Thyroid gland (tissue), 4 donors: ENCODE results near the gene PTPRH.

Experiments
- POLR2A ChIP-seq, 2 donors: fragments of 450-650 bp; IDR thresholded peaks; one replicate each; pipeline ENCODE4 v1.6.1; 2017; ENCODE audit warnings: antibody characterized with exemption in 2 of 2, mild to moderate bottlenecking in 2 of 2, moderate library complexity in 1 of 2
- TF ChIP-seq, protein P1 (sequence below), 6 experiments: fragments of 200-600 bp in 3 of 6; fragments of 450-650 bp in 3 of 6; sonication (generic) in 3 of 6; IDR thresholded peaks; one replicate each; pipeline ENCODE4 v1.5.1; 2016 to 2019; ENCODE audit warnings: antibody characterized with exemption in 6 of 6, mild to moderate bottlenecking in 2 of 6, inconsistent platforms in 1 of 6, moderate library complexity in 1 of 6

DNA sequence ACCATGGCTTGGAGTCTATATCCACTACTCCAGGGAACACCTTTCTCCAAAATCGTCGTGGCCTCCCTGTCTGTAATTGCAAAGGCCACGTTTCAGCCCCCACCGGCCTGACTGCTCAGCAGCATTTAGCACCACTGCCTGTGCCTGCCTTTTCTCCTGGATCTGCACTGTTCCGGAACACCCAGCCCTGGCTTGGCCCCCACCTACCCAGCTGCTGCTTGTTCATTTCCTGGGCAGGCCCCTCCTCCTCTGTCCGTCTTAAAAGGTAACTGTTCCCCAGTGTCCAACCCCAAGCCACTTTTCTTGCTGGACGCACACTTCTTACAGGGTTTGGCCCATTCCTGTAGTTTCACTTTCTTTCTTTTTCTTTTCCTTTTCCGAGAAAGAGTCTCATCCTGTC is 20.7 kb downstream of the PTPRH start:
- TF ChIP-seq, protein P1, sequence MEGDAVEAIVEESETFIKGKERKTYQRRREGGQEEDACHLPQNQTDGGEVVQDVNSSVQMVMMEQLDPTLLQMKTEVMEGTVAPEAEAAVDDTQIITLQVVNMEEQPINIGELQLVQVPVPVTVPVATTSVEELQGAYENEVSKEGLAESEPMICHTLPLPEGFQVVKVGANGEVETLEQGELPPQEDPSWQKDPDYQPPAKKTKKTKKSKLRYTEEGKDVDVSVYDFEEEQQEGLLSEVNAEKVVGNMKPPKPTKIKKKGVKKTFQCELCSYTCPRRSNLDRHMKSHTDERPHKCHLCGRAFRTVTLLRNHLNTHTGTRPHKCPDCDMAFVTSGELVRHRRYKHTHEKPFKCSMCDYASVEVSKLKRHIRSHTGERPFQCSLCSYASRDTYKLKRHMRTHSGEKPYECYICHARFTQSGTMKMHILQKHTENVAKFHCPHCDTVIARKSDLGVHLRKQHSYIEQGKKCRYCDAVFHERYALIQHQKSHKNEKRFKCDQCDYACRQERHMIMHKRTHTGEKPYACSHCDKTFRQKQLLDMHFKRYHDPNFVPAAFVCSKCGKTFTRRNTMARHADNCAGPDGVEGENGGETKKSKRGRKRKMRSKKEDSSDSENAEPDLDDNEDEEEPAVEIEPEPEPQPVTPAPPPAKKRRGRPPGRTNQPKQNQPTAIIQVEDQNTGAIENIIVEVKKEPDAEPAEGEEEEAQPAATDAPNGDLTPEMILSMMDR (IDR thresholded peaks at IDR 0.05) = no peak
- no peak for TF ChIP-seq POLR2A (IDR thresholded peaks at IDR 0.05)
